LNCaP clone FGC (cell line): ENCODE measurements around the gene KAT6B.

Source experiments
- DNase-seq: peaks from one replicate; pipeline ENCODE4 v3.0.0-alpha.2; 2011; ENCODE audit warnings: low read depth
- H3K4me3 ChIP-seq: 2 replicates; pipeline ENCODE4 v1.5.1; 2011; ENCODE audit warnings: mild to moderate bottlenecking, low read depth, low read length, control low read depth
- CTCF ChIP-seq: IDR thresholded peaks from 2 replicates; pipeline ENCODE4 v1.5.1; 2012; ENCODE audit warnings: mild to moderate bottlenecking; ENCODE audit not compliant: control insufficient read depth, insufficient read depth; ENCODE audit errors: extremely low read depth

Gene KAT6B

GRCh38 chr10:75002967-75003594 lies 176.7 kb downstream of the KAT6B start:
- DNase-seq = no peak

GRCh38 chr10:75003891-75004290 lies 177.5 kb downstream of the KAT6B start:
- no peak for TF ChIP-seq CTCF
- H3K4me3 ChIP-seq = no peak overlapping the region
- no peak for DNase-seq

More at GRCh38 chr10:75002967-75003594, 176.7 kb downstream of the KAT6B start:
- TF ChIP-seq CTCF = no peak
- no peak overlapping the region for H3K4me3 ChIP-seq

- no peak for DNase-seq
- H3K4me3 ChIP-seq = no peak overlapping the region
- TF ChIP-seq CTCF = no peak
These were observed 181.2 kb downstream of the KAT6B start for GRCh38 chr10:75007646-75008045.

- no peak for TF ChIP-seq CTCF
- no peak overlapping the region for H3K4me3 ChIP-seq
- no peak for DNase-seq
These were observed 182.6 kb downstream of the KAT6B start for GRCh38 chr10:75008952-75009351.

- TF ChIP-seq CTCF = no peak
- H3K4me3 ChIP-seq = no peak overlapping the region
- DNase-seq = no peak
These were observed 183.0 kb downstream of the KAT6B start for GRCh38 chr10:75009426-75009825.

GRCh38 chr10:75010373-75010772 lies 184.0 kb downstream of the KAT6B start:
- no peak for DNase-seq
- H3K4me3 ChIP-seq = no peak overlapping the region
- no peak for TF ChIP-seq CTCF

- no peak for TF ChIP-seq CTCF
- no peak overlapping the region for H3K4me3 ChIP-seq
- no peak for DNase-seq
These were observed 184.8 kb downstream of the KAT6B start for GRCh38 chr10:75011221-75011620.
